Choroid plexus epithelial cell (primary cell): ENCODE measurements around the gene FAM200A.
"Not testable (repeated sequence)": the region's sequence is repeated elsewhere in the genome, so short reads cannot be mapped to it uniquely, and the experiment has no call there.

ENCODE experiments used
- DNase-seq: peaks from one replicate; pipeline ENCODE4 v3.0.0-alpha.2; 2010; ENCODE audit warnings: low read depth
- H3K4me3 ChIP-seq: 2 replicates; pipeline ENCODE4 v1.5.1; 2011; ENCODE audit warnings: low read depth, mild to moderate bottlenecking, control low read depth, low read length, moderate library complexity
- CTCF ChIP-seq: conservative IDR thresholded peaks from 2 replicates; pipeline ENCODE4 v1.5.1; 2011; ENCODE audit warnings: low read depth, mild to moderate bottlenecking, control low read depth, inconsistent platforms, low read length, moderate library complexity

FAM200A gene

GRCh38 chr7:99557940-99558305 is 6.0 kb upstream of the FAM200A start:
- no peak for DNase-seq
- peak overlapping the region; percentile 93 for H3K4me3 ChIP-seq
- TF ChIP-seq CTCF = no peak

- peak overlapping the region; percentile 93 for H3K4me3 ChIP-seq
- TF ChIP-seq CTCF = no peak
- no peak for DNase-seq
Observed at GRCh38 chr7:99557196-99557607, 5.3 kb upstream of the FAM200A start.

DNA sequence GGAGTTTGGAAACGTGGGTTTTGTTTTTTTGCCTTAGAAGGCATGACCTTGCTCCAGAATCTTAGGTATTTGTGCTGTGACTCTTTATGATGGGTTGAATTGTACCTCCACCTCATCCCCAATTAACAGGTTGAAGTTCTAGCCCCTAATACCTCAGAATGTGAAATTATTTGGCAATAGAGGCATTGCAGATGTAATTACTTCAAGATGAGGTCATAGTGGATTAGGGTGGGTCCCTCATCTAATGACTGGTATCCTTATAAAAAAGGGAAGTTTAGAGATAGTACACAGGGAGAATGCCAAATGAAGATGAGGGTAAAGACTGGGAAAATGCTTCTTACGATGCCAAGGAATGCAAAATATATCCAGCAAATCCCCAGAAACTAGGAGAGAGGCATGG is 3.0 kb upstream of the FAM200A start:
- H3K4me3 ChIP-seq = no peak overlapping the region
- DNase-seq = no peak
- no peak for TF ChIP-seq CTCF

DNA sequence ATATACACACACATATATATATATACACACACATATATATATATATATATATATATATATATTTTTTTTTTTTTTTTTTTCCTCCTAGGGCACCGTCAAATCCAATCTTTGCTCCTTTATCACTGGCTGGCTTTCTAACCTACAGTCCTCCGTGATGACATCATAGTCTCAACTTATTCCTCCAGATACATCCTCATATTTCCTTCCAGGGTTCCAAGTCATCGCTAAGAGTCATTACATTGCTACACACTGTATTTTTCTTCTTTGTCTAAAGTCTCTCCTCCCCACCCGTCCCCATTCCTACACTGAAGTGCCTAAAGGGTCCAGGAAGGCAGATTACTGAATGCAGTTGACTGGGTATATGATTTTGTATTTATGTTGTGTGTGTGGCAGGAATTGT is 1.1 kb upstream of the FAM200A start:
- no peak for DNase-seq
- no peak for TF ChIP-seq CTCF

GRCh38 chr7:99551334-99551733 is 580 bp downstream of the FAM200A start:
- no peak for TF ChIP-seq CTCF
- peak overlapping the region; percentile 99 for H3K4me3 ChIP-seq
- peak; percentile 27 for DNase-seq

More for the DNA sequence above, 1.1 kb upstream of the FAM200A start:
- no peak overlapping the region for H3K4me3 ChIP-seq

DNA sequence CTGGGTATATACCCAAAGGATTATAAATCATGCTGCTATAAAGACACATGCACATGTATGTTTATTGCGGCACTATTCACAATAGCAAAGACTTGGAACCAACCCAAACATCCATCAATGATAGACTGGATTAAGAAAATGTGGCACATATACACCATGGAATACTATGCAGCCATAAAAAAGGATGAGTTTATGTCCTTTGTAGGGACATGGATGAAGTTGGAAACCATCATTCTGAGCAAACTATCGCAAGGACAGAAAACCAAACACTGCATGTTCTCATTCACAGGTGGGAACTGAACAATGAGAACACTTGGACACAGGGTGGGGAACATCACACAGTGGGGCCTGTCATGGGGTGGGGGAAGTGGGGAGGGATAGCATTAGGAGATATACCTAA is 2.4 kb downstream of the FAM200A start:
- DNase-seq, H3K4me3 ChIP-seq: not testable (repeated sequence)

GRCh38 chr7:99545308-99545707 is 6.6 kb downstream of the FAM200A start:
- not testable (repeated sequence) for DNase-seq, H3K4me3 ChIP-seq

DNA sequence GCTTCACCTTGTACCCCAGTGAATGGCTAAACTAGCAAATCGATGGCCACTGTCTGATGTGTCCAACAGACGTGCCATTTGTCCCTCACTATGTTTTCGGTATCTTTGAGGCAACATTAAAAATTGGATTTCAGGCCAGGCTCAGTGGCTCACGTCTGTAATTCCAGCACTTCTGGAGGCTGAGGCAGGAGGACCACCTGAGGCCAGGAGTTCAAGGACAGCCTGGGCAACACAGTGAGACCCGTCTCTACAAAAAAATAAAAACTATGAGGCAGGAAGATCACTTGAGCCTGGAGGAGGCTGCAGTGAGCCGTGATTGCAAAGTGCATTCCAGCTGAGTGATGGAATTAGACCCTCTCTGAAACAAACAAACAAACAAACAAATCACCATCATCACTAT is 8.0 kb downstream of the FAM200A start:
- no peak for DNase-seq
- H3K4me3 ChIP-seq = no peak overlapping the region
- no peak for TF ChIP-seq CTCF
